Endothelial cell of umbilical vein (primary cell): ENCODE results near the gene CCDC187. TPM values are rescaled to one million over a fixed set of nuclear protein-coding genes. Genes with fewer than 3 reads are reported as not detected.

ENCODE experiments used
- BruUV-seq: library from RNA; stranded (reverse); fragments of 400-500 nt; replicated peaks from 2 replicates; lab custom pipeline; 2021; lab: Mats Ljungman, UMichigan
- CTCF ChIA-PET: fragments of 300-600, 350-600 bp; sonication (Branson Sonifier 250); formaldehyde crosslinking; loops from one replicate; lab custom pipeline; 2021; ENCODE audit warnings: antibody characterized with exemption, inconsistent platforms; lab: Charles Lee
- POLR2A ChIA-PET: fragments of 300-600, 350-600 bp; sonication (Branson Sonifier 250); formaldehyde crosslinking; loops from one replicate; lab custom pipeline; 2021; ENCODE audit warnings: antibody characterized with exemption, inconsistent platforms; lab: Charles Lee
- DNase-seq: peaks from one replicate; pipeline ENCODE4 v3.0.0-alpha.2; 2011; ENCODE audit warnings: low read depth, low spot score
- FAIRE-seq: peaks from 2 replicates; lab custom pipeline; 2011; peaks lifted over from hg19 to GRCh38; lab: Jason Lieb, UNC
- H2AFZ ChIP-seq: 2 replicates; pipeline ENCODE4 v1.6.0; 2012; ENCODE audit warnings: low read depth, low read length, control low read depth, inconsistent platforms
- H3K27ac ChIP-seq: 2 replicates; pipeline ENCODE4 v1.5.1; 2011; ENCODE audit warnings: low read depth, mild to moderate bottlenecking, control low read depth, low read length, moderate library complexity; ENCODE audit not compliant: insufficient read depth
- H3K27me3 ChIP-seq, 2 experiments: 2 replicates each; pipeline versions ENCODE4 v1.6.0 to v1.6.1; 2011; ENCODE audit warnings: low read length in 2 of 2, mixed read lengths in 1 of 2; ENCODE audit not compliant: control insufficient read depth in 2 of 2, insufficient read depth in 2 of 2
- H3K36me3 ChIP-seq, 2 experiments: 2 replicates in 1 of 2; 3 replicates in 1 of 2; pipeline ENCODE4 v1.5.1; 2011; ENCODE audit warnings: low read length in 2 of 2, mild to moderate bottlenecking in 1 of 2, moderate library complexity in 1 of 2; ENCODE audit not compliant: control insufficient read depth in 2 of 2, insufficient read depth in 2 of 2; ENCODE audit errors: extremely low read depth in 1 of 2
- H3K4me1 ChIP-seq: 3 replicates; pipeline ENCODE4 v1.5.1; 2011; ENCODE audit warnings: mild to moderate bottlenecking, low read length; ENCODE audit not compliant: control insufficient read depth, insufficient read depth; ENCODE audit errors: extremely low read depth
- H3K4me2 ChIP-seq: 2 replicates; pipeline ENCODE4 v1.6.1; 2011; ENCODE audit warnings: low read length, control low read depth, mixed read lengths; ENCODE audit not compliant: insufficient read depth
- H3K4me3 ChIP-seq, 3 experiments: fragments of 200-600 bp in 1 of 3; sonication (generic), shearing (Covaris generic) in 1 of 3; replicated peaks in 1 of 3; 2 replicates each; pipeline ENCODE4 v1.5.1; 2011 to 2016; ENCODE audit warnings: control low read depth in 3 of 3, low read length in 3 of 3, mild to moderate bottlenecking in 2 of 3, inconsistent platforms in 1 of 3, low read depth in 1 of 3, moderate library complexity in 1 of 3; ENCODE audit not compliant: insufficient read depth in 1 of 3
- H3K79me2 ChIP-seq: 2 replicates; pipeline ENCODE4 v1.6.0; 2012; ENCODE audit warnings: low read length, inconsistent platforms; ENCODE audit not compliant: control insufficient read depth, insufficient read depth
- H3K9ac ChIP-seq: replicated peaks from 2 replicates; pipeline ENCODE3; 2011; ENCODE audit warnings: low read length, control low read depth; ENCODE audit not compliant: insufficient read depth; ENCODE audit errors: extremely low read depth
- H3K9me1 ChIP-seq: replicated peaks from 3 replicates; pipeline ENCODE4 v1.6.0; 2011; ENCODE audit warnings: mild to moderate bottlenecking, low read length; ENCODE audit not compliant: control insufficient read depth, insufficient read depth; ENCODE audit errors: extremely low read depth
- H3K9me3 ChIP-seq: replicated peaks from 2 replicates; pipeline ENCODE4 v1.5.1; 2012; ENCODE audit warnings: low read length, inconsistent platforms; ENCODE audit not compliant: control insufficient read depth, insufficient read depth
- H4K20me1 ChIP-seq: replicated peaks from 2 replicates; pipeline ENCODE3; 2011; ENCODE audit warnings: mild to moderate bottlenecking, low read length; ENCODE audit not compliant: control insufficient read depth, insufficient read depth; ENCODE audit errors: extremely low read depth
- EZH2 ChIP-seq: IDR thresholded peaks from 2 replicates; pipeline ENCODE4 v1.6.1; 2012; ENCODE audit warnings: borderline replicate concordance, low read depth, mild to moderate bottlenecking, moderate library complexity, low read length, inconsistent platforms; ENCODE audit not compliant: severe bottlenecking
- FOS ChIP-seq: IDR thresholded peaks from 2 replicates; pipeline ENCODE4 v1.6.1; 2011; ENCODE audit warnings: mild to moderate bottlenecking, low read length, moderate library complexity, borderline replicate concordance; ENCODE audit not compliant: insufficient read depth
- GATA2 ChIP-seq: IDR thresholded peaks from 2 replicates; pipeline ENCODE4 v1.7.0; 2011; ENCODE audit warnings: low read depth, mild to moderate bottlenecking, moderate library complexity, mixed read lengths, low read length; ENCODE audit not compliant: insufficient read length, insufficient read depth
- MYC ChIP-seq: IDR thresholded peaks from one replicate; pipeline ENCODE4 v1.6.1; 2011; ENCODE audit warnings: mild to moderate bottlenecking, low read depth, low read length
- POLR2A ChIP-seq: IDR thresholded peaks from 2 replicates; pipeline ENCODE4 v1.6.1; 2012; ENCODE audit warnings: low read depth, mild to moderate bottlenecking, control low read depth, low read length
- dilution Hi-C: fragments of 300-500 bp; cut with MboI; formaldehyde crosslinking; loops from one replicate; pipeline ENCODE4 v1.15.0; 2019; ENCODE audit warnings: low sequenced_read_pairs; ENCODE audit not compliant: extremely low pct_ligation_motif_present
- intact Hi-C: fragments of 100-400 bp; cut with micrococcal nuclease; formaldehyde crosslinking; loops from one replicate; pipeline ENCODE4 v1.10.0; 2022
- polyA plus RNA-seq, 4 experiments: library from polyadenylated mRNA; depleted of rRNA in 3 of 4; stranded (reverse) in 3 of 4; unstranded in 1 of 4; fragments of >200 nt; gene quantifications; 2 replicates each; pipeline versions ENCODE4 v1.2.1 to v1.2.3, GENCODE V29; 2011 to 2012; ENCODE audit warnings: missing spikeins in 1 of 4
- total RNA-seq: library from RNA; stranded (reverse); gene quantifications from 2 replicates; pipeline ENCODE4 v1.2.3, GENCODE V29; 2021
- TF ChIP-seq, protein P1 (sequence below), 2 donors: IDR thresholded peaks; 1 replicate in 1 of 2; 2 replicates in 1 of 2; pipeline ENCODE4 v1.5.1; 2011; ENCODE audit warnings: low read length in 2 of 2, mild to moderate bottlenecking in 2 of 2, moderate library complexity in 2 of 2, control low read depth in 1 of 2, inconsistent platforms in 1 of 2, low read depth in 1 of 2; ENCODE audit not compliant: insufficient read depth in 1 of 2; ENCODE audit errors: extremely low read depth in 1 of 2
- TF ChIP-seq, protein P2 (sequence below): IDR thresholded peaks from 2 replicates; pipeline ENCODE4 v1.6.1; 2011; ENCODE audit not compliant: insufficient read depth, insufficient read length

CCDC187 gene
- total and polyA plus RNA-seq, 2 donors (not counting 3 experiments of a cell fraction or from before 2014, with no cell fraction given): not detected

DNA sequence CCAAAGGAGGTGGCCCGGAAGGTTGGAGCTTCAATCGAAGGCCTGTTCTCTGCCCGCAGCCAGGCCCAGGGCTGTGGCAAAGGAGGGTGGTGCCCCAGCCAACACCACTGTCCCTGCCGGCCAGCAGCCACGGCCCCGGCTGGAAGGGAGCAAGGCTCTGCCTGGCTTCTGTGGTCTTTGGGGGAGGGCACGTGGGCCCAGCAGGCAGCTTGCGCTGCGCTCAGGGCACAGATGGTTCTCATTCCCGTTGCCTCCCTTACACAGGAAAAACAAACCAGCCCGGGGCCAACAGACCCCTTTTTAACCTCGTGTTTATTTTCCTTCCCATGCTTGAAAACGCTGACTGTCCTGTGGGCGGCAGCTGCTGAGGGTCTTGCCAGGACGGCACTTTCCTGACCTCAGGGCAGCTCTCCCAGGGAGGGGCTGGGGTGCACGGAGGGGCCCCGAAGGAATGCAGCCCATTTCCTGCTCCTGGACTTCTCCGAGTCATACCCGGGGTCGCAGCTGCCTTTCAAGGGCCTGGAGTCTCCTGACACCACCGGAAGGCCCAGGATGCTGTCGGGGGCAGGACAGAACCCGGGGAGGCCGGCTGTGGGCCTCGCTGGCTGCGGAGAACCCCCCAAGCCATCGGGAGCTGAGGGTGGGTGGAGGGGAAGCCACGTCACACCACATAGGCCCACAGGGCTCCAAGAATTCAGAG is 22.3 kb upstream of the CCDC187 start:
- POLR2A ChIA-PET: no interaction called here
- H3K27ac ChIP-seq: peak overlapping the region; percentile 55
- no peaks in the 10 kb centered on the region for H4K20me1 ChIP-seq
- H3K9ac ChIP-seq: peak overlapping the region; percentile 29
- CTCF ChIA-PET: interaction anchor here (0.7 to 2.8 kb wide), 6 partner anchors 9 to 41 kb away, joined by 3 to 13 read pairs (median 4); partner anchors contain the start of gene DNLZ
- FAIRE-seq (peak; percentile 18), DNase-seq (peak; percentile 67)
- peak overlapping the region; percentile 10 for H2AFZ ChIP-seq
- intact Hi-C loops (no loop called here), dilution Hi-C loops (no loop called here)
- H3K4me1 ChIP-seq: peaks cover 20% of the 10 kb centered on the region
- no peak overlapping the region for H3K4me2 ChIP-seq
- H3K4me3 ChIP-seq: no peak overlapping the region
- no peaks in the 10 kb centered on the region for H3K36me3 ChIP-seq
- no peaks in the 10 kb centered on the region for H3K9me1 ChIP-seq
- TF ChIP-seq, protein P1, sequence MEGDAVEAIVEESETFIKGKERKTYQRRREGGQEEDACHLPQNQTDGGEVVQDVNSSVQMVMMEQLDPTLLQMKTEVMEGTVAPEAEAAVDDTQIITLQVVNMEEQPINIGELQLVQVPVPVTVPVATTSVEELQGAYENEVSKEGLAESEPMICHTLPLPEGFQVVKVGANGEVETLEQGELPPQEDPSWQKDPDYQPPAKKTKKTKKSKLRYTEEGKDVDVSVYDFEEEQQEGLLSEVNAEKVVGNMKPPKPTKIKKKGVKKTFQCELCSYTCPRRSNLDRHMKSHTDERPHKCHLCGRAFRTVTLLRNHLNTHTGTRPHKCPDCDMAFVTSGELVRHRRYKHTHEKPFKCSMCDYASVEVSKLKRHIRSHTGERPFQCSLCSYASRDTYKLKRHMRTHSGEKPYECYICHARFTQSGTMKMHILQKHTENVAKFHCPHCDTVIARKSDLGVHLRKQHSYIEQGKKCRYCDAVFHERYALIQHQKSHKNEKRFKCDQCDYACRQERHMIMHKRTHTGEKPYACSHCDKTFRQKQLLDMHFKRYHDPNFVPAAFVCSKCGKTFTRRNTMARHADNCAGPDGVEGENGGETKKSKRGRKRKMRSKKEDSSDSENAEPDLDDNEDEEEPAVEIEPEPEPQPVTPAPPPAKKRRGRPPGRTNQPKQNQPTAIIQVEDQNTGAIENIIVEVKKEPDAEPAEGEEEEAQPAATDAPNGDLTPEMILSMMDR (IDR thresholded peaks at IDR 0.05; ENCODE audit: extremely low read depth in 1 of 2, insufficient read depth in 1 of 2, low read depth in 1 of 2, low read length in 2 of 2): no peak
- TF ChIP-seq GATA2: no peak
- no peak for TF ChIP-seq MYC
- peaks cover 30% of the 10 kb centered on the region for H3K79me2 ChIP-seq
- no peaks in the 10 kb centered on the region for H3K9me3 ChIP-seq
- H3K27me3 ChIP-seq: no peaks in the 10 kb centered on the region
- no TSS peak for BruUV-seq

DNA sequence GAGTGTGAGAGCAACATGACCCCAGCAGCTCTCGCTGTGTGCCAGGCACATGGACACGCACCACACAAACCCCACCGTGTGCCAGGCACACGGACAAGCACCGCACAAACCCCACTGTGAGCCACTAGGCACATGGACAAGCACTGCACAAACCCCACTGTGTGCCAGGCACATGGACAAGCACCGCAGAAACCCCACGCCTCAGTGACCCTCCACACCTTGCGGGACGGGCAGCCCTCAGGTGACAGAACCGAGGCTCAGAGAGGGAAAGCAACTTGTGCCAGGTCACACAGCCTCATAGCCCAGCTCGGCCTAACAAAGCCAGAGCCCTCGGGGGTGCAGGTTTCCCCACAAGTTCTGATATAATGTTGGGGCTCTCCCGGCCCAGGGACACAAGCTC is 21.5 kb upstream of the CCDC187 start:
- Histone ChIP-seq H3K9me3 (no peaks in the 10 kb centered on the region), H3K9me1 (no peaks in the 10 kb centered on the region), H2AFZ (no peak overlapping the region), H3K4me3 (no peak overlapping the region), H4K20me1 (no peaks in the 10 kb centered on the region), H3K27ac (no peak overlapping the region), H3K36me3 (no peaks in the 10 kb centered on the region), H3K9ac (no peak overlapping the region), H3K4me1 (peaks cover 20% of the 10 kb centered on the region), H3K79me2 (peaks cover 23% of the 10 kb centered on the region), H3K27me3 (no peaks in the 10 kb centered on the region), H3K4me2 (no peak overlapping the region)
- FAIRE-seq (no peak), DNase-seq (no peak)
- ChIA-PET POLR2A (no interaction called here), CTCF (interaction anchor here (1.2 to 2.8 kb wide), 3 partner anchors 8 to 38 kb away, joined by 4 to 13 read pairs (median 5); partner anchors contain the start of gene DNLZ)
- TF ChIP-seq MYC (no peak), POLR2A (no peak), EZH2 (no peak), GATA2 (no peak), FOS (no peak)
- TF ChIP-seq, protein P2, sequence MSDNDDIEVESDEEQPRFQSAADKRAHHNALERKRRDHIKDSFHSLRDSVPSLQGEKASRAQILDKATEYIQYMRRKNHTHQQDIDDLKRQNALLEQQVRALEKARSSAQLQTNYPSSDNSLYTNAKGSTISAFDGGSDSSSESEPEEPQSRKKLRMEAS: no peak
- TF ChIP-seq, protein P1 (IDR thresholded peaks at IDR 0.05; ENCODE audit: extremely low read depth in 1 of 2, insufficient read depth in 1 of 2, low read depth in 1 of 2, low read length in 2 of 2): no peak
- dilution Hi-C loops (no loop called here), intact Hi-C loops (no loop called here)
- BruUV-seq: no TSS peak
